Activated naive CD4-positive, alpha-beta T cell treated with Interleukin-2 at 50 U/mL for 16 hours (primary cell): ENCODE measurements around the gene RPS21.

ENCODE experiments used
- DNase-seq: peaks from one replicate; pipeline ENCODE4 v3.0.0-alpha.2; 2020

The RPS21 gene

GRCh38 chr20:62428396-62429295 lies 41.7 kb downstream of the RPS21 start:
- no peak for DNase-seq

- no peak for DNase-seq
Measured at GRCh38 chr20:62429455-62430310, 42.8 kb downstream of the RPS21 start.

GRCh38 chr20:62430311-62430853 lies 43.5 kb downstream of the RPS21 start:
- no peak for DNase-seq

- no peak for DNase-seq
Measured at GRCh38 chr20:62430866-62431447, 44.1 kb downstream of the RPS21 start.

GRCh38 chr20:62433658-62434497 lies 47.0 kb downstream of the RPS21 start:
- no peak for DNase-seq

GRCh38 chr20:62436692-62437091 lies 49.8 kb downstream of the RPS21 start:
- no peak for DNase-seq

GRCh38 chr20:62437496-62437895 lies 50.6 kb downstream of the RPS21 start:
- no peak for DNase-seq

GRCh38 chr20:62437927-62438326 lies 51.0 kb downstream of the RPS21 start:
- no peak for DNase-seq
